Mucosa of stomach (tissue), 1 donor: Measurements from ENCODE around the gene PCDHGB7.
"Not testable (repeated sequence)": the region's sequence is repeated elsewhere in the genome, so short reads cannot be mapped to it uniquely, and the experiment has no call there.

Experiments
- H3K27me3 ChIP-seq: one replicate; pipeline ENCODE4 v1.7.0; 2013; ENCODE audit warnings: mild to moderate bottlenecking, low read length; ENCODE audit not compliant: control insufficient read depth, insufficient read depth
- H3K36me3 ChIP-seq: one replicate; pipeline ENCODE4 v1.7.0; 2013; ENCODE audit warnings: low read length; ENCODE audit not compliant: control insufficient read depth, insufficient read depth
- H3K4me1 ChIP-seq: one replicate; pipeline ENCODE4 v1.7.0; 2013; ENCODE audit warnings: mild to moderate bottlenecking, low read length; ENCODE audit not compliant: control insufficient read depth, insufficient read depth
- H3K4me3 ChIP-seq: one replicate; pipeline ENCODE4 v1.7.0; 2013; ENCODE audit warnings: low read length
- H3K9ac ChIP-seq: one replicate; pipeline ENCODE4 v1.7.0; 2013; ENCODE audit warnings: mild to moderate bottlenecking, low read length, moderate library complexity
- H3K9me3 ChIP-seq: one replicate; pipeline ENCODE4 v1.7.0; 2013; ENCODE audit warnings: mild to moderate bottlenecking, low read length, moderate library complexity; ENCODE audit not compliant: control insufficient read depth
- donor health status: Pancreatic carcinoma.

The PCDHGB7 gene

DNA sequence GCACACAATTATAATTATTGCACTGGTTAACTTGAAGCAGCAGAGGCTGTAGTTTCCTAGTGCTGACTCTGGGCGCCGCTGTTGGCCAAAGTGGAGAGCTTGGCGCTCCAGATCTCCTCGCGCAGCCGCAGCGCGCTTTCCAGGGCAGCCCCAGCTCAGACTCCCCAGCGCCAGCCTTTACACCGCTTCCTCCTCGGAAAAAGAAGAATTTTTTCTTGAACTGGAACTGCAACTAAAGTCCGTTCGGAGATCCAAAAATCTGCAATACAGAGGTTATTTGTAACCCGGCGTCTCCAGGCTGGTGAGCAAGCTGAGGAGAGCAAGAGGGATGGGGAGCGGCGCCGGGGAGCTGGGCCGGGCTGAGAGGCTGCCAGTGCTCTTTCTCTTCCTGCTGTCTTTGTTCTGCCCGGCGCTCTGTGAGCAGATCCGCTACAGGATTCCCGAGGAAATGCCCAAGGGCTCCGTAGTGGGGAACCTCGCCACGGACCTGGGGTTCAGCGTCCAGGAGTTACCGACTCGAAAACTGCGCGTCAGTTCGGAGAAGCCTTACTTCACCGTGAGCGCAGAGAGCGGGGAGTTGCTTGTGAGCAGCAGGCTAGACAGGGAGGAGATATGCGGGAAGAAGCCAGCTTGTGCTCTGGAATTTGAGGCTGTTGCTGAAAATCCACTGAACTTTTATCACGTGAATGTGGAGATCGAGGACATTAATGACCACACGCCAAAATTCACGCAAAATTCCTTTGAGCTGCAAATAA, 29.7 kb upstream of the PCDHGB7 start, which contains the start of gene PCDHGB4:
TSS of gene PCDHGB4 (plus strand) at position 142 of the 755 bp plus-strand sequence. CDS start at position 329, 187 bp downstream.
- H3K4me1 ChIP-seq, H3K36me3 ChIP-seq, H3K9ac ChIP-seq, H3K4me3 ChIP-seq: not testable (repeated sequence)
- peaks cover 27% of the 10 kb centered on the region for H3K27me3 ChIP-seq
- peaks cover 23% of the 10 kb centered on the region for H3K9me3 ChIP-seq

DNA sequence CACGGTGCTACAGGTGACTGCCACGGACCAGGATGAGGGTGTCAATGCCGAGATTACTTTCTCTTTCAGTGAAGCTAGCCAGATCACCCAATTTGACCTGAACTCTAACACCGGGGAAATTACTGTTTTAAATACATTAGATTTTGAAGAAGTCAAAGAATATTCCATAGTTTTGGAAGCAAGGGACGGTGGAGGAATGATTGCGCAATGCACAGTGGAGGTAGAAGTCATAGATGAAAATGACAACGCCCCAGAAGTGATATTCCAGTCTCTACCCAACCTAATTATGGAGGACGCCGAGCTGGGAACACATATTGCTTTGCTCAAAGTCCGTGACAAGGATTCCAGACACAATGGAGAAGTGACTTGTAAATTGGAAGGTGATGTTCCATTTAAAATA, 28.8 kb upstream of the PCDHGB7 start:
- H3K36me3 ChIP-seq: no peaks in the 10 kb centered on the region
- H3K4me1 ChIP-seq: no peaks in the 10 kb centered on the region
- peaks cover 14% of the 10 kb centered on the region for H3K9me3 ChIP-seq
- H3K9ac ChIP-seq: no peak overlapping the region
- H3K27me3 ChIP-seq: peaks cover 20% of the 10 kb centered on the region
- no peak overlapping the region for H3K4me3 ChIP-seq

DNA sequence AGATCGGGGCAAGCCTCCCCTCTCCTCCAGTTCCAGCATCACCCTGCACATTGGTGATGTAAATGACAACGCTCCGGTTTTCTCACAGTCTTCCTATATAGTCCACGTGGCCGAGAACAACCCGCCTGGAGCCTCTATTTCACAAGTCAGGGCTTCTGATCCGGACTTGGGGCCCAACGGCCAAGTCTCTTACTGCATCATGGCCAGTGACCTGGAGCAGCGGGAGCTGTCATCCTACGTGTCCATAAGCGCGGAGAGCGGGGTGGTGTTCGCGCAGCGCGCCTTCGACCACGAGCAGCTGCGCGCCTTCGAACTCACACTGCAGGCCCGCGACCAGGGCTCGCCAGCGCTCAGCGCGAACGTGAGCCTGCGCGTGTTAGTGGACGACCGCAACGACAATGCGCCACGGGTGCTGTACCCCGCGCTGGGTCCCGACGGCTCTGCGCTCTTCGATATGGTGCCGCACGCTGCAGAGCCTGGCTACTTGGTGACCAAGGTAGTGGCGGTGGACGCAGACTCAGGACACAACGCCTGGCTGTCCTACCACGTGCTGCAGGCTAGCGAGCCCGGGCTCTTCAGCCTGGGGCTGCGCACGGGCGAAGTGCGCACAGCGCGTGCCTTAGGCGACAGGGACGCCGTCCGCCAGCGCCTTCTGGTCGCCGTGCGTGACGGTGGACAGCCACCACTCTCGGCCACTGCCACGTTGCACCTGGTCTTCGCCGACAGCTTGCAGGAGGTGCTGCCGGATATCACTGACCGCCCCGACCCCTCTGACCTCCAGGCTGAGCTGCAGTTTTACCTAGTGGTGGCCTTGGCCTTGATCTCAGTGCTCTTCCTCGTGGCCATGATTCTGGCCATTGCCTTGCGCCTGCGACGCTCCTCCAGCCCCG, 28.1 kb upstream of the PCDHGB7 start:
- Histone ChIP-seq H3K4me3 (no peak overlapping the region), H3K4me1 (no peaks in the 10 kb centered on the region), H3K36me3 (no peaks in the 10 kb centered on the region), H3K9ac (no peak overlapping the region), H3K9me3 (peaks cover 12% of the 10 kb centered on the region), H3K27me3 (peaks cover 16% of the 10 kb centered on the region)

DNA sequence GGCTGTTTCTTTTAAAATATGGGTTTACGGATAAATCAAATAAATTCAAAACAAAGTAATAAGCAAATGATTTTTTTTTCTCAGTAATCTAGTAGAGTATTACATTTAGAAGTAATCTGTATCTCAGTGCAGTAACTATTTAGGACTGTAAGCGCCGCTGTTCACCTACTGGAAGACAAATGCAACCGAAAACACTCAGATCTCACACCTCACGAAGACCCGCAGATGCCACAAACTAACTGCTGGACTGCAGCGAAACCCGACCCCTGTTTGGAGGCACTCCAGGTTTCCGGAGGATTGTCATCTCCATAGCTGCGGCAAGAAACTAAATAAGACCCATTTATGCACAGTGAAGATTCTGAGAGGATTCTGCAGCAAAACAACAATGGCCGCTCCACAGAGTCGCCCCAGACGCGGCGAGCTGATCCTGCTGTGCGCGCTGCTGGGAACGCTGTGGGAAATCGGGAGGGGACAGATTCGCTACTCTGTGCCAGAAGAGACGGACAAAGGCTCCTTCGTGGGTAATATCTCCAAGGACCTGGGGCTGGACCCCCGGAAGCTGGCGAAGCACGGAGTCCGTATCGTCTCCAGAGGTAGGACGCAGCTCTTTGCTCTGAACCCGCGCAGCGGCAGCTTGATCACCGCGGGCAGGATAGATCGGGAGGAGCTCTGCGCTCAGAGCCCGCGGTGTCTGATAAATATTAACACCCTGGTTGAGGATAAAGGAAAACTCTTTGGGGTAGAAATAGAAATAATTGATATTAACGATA, 24.9 kb upstream of the PCDHGB7 start, which contains the start of gene PCDHGA8:
TSS of gene PCDHGA8 (plus strand) at position 205 of the 770 bp plus-strand sequence. CDS start at position 386, 181 bp downstream.
- peaks cover 17% of the 10 kb centered on the region for H3K9me3 ChIP-seq
- H3K36me3 ChIP-seq: no peaks in the 10 kb centered on the region
- H3K4me3 ChIP-seq: no peak within 1 kb of the TSS
- H3K9ac ChIP-seq: no peak within 1 kb of the TSS
- no peaks in the 10 kb centered on the region for H3K4me1 ChIP-seq
- H3K27me3 ChIP-seq: peaks cover 16% of the 10 kb centered on the region

DNA sequence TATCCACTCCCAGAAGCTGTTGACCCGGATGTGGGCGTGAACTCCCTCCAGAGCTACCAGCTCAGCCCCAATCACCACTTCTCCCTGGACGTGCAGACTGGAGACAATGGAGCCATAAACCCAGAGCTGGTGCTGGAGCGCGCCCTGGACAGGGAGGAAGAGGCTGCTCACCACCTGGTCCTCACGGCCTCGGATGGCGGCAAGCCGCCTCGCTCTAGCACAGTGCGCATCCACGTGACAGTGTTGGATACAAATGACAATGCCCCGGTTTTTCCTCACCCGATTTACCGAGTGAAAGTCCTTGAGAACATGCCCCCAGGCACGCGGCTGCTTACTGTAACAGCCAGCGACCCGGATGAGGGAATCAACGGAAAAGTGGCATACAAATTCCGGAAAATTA, 24.2 kb upstream of the PCDHGB7 start:
- no peak overlapping the region for H3K4me3 ChIP-seq
- no peaks in the 10 kb centered on the region for H3K4me1 ChIP-seq
- peaks cover 15% of the 10 kb centered on the region for H3K27me3 ChIP-seq
- peaks cover 15% of the 10 kb centered on the region for H3K9me3 ChIP-seq
- no peak overlapping the region for H3K9ac ChIP-seq
- H3K36me3 ChIP-seq: no peaks in the 10 kb centered on the region

DNA sequence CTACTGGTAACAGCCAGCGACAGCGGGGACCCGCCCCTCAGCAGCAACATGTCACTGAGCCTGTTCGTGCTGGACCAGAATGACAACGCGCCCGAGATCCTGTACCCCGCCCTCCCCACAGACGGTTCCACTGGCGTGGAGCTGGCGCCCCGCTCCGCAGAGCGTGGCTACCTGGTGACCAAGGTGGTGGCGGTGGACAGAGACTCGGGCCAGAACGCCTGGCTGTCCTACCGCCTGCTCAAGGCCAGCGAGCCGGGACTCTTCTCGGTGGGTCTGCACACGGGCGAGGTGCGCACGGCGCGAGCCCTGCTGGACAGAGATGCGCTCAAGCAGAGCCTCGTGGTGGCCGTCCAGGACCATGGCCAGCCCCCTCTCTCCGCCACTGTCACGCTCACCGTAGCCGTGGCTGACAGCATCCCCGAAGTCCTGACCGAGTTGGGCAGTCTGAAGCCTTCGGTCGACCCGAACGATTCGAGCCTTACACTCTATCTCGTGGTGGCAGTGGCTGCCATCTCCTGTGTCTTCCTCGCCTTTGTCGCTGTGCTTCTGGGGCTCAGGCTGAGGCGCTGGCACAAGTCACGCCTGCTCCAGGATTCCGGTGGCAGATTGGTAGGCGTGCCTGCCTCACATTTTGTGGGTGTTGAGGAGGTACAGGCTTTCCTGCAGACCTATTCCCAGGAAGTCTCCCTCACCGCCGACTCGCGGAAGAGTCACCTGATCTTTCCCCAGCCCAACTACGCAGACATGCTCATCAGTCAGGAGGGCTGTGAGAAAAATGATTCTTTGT, 22.9 kb upstream of the PCDHGB7 start:
- H3K9me3 ChIP-seq: peaks cover 17% of the 10 kb centered on the region
- H3K4me3 ChIP-seq, H3K4me1 ChIP-seq, H3K36me3 ChIP-seq, H3K9ac ChIP-seq: not testable (repeated sequence)
- peaks cover 11% of the 10 kb centered on the region for H3K27me3 ChIP-seq

DNA sequence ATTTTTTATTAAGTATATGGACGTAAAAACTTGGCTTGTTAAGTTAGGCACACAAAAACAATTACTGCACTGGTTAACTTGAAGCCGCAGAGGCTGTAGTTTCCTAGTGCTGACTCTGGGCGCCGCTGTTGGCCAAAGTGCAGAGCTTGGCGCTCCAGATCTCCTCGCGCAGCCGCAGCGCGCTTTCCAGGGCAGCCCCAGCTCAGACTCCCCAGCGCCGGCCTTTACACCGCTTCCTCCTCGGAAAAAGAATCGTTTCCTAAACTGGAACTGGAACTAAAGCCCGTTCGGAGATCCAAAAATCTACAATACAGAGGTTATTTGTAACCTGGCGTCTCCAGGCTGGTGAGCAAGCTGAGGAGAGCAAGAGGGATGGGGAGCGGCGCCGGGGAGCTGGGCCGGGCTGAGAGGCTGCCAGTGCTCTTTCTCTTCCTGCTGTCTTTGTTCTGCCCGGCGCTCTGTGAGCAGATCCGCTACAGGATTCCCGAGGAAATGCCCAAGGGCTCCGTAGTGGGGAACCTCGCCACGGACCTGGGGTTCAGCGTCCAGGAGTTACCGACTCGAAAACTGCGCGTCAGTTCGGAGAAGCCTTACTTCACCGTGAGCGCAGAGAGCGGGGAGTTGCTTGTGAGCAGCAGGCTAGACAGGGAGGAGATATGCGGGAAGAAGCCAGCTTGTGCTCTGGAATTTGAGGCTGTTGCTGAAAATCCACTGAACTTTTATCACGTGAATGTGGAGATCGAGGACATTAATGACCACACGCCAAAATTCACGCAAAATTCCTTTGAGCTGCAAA, 19.5 kb upstream of the PCDHGB7 start, which contains the start of gene PCDHGB5:
TSS of gene PCDHGB5 (plus strand) at position 192 of the 796 bp plus-strand sequence. CDS start at position 373, 181 bp downstream.
- Histone ChIP-seq H3K9me3 (peaks cover 28% of the 10 kb centered on the region), H3K27me3 (peaks cover 19% of the 10 kb centered on the region)
- H3K9ac ChIP-seq, H3K36me3 ChIP-seq, H3K4me3 ChIP-seq, H3K4me1 ChIP-seq: not testable (repeated sequence)

DNA sequence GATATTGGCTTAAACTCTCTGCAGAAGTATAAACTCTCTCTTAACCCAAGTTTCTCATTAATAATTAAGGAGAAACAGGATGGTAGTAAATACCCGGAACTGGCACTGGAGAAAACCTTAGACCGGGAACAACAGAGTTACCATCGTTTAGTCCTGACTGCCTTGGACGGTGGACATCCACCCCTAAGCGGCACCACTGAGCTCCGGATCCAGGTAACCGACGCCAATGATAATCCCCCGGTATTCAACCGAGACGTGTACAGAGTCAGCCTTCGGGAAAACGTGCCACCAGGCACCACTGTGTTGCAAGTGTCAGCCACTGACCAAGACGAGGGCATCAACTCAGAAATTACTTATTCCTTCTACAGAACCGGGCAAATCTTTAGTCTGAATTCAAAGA, 18.9 kb upstream of the PCDHGB7 start:
- Histone ChIP-seq H3K9me3 (peaks cover 31% of the 10 kb centered on the region), H3K36me3 (no peaks in the 10 kb centered on the region), H3K4me1 (no peaks in the 10 kb centered on the region), H3K4me3 (no peak overlapping the region), H3K27me3 (peaks cover 25% of the 10 kb centered on the region), H3K9ac (no peak overlapping the region)

DNA sequence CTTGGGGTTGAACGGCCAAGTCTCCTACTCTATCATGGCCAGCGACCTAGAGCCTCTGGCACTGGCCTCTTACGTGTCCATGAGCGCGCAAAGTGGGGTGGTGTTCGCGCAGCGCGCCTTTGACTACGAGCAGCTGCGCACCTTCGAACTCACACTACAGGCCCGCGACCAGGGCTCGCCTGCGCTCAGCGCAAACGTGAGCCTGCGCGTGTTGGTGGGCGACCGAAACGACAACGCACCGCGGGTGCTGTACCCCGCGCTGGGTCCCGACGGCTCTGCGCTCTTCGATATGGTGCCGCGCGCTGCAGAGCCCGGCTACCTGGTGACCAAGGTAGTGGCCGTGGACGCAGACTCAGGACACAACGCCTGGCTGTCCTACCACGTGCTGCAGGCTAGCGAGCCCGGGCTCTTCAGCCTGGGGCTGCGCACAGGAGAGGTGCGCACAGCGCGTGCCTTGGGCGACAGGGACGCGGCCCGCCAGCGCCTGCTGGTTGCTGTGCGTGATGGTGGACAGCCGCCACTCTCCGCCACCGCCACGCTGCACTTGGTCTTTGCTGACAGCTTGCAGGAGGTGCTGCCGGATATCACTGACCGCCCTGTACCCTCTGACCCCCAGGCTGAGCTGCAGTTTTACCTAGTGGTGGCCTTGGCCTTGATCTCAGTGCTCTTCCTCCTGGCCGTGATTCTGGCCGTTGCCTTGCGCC, 17.8 kb upstream of the PCDHGB7 start:
- Histone ChIP-seq H3K4me1 (no peaks in the 10 kb centered on the region), H3K27me3 (peaks cover 30% of the 10 kb centered on the region), H3K9ac (no peak overlapping the region), H3K9me3 (peaks cover 39% of the 10 kb centered on the region), H3K36me3 (no peaks in the 10 kb centered on the region), H3K4me3 (no peak overlapping the region)

DNA sequence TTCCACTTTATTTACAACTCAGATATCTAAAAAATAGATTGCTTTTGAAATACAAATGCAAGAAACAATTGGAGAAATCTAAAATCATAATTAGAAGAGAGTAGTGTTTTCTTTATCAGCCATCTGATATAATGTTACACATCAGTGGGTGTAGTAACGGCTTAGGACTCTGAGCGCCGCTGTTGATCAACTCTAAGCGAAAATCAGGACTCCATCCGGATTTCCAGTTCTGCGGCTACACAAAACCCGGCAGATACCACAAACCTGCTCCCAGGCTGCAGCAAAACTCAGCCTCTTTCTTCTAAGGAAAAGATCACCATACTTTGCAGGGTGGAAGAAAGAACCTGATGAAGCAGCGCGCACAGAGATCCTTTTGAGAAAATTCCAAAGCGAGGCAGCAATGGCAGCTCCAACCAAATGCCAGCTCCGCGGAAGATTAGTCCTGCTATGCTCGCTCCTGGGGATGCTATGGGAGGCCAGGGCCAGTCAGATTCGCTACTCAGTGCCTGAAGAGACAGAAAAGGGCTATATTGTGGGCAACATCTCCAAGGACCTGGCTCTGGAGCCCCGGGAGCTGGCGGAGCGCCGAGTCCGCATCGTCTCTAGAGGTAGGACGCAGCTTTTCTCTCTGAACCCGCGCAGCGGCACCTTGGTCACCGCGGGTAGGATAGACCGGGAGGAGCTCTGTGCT, 14.8 kb upstream of the PCDHGB7 start, which contains the start of gene PCDHGA9:
TSS of gene PCDHGA9 (plus strand) at position 226 of the 691 bp plus-strand sequence. CDS start at position 401, 175 bp downstream.
- peaks cover 31% of the 10 kb centered on the region for H3K27me3 ChIP-seq
- peaks cover 40% of the 10 kb centered on the region for H3K9me3 ChIP-seq
- H3K4me1 ChIP-seq: no peaks in the 10 kb centered on the region
- no peak within 1 kb of the TSS for H3K9ac ChIP-seq
- no peaks in the 10 kb centered on the region for H3K36me3 ChIP-seq
- H3K4me3 ChIP-seq: peak within 1 kb of the TSS; percentile 17
